ENCODE results near the gene DCST2. TPM values are rescaled to one million over a fixed set of nuclear protein-coding genes. Genes with fewer than 3 reads are reported as not detected.

DCST2 gene
- total RNA-seq, 2 donors from 2014 or later: 0.48 to 1.1 TPM

GRCh38 chr1:155051777-155052398, 18.3 kb upstream of the DCST2 start:
- intact Hi-C loops (cut with DNase I): loop anchor here in 1 of 2 donors (2.0 kb wide), 1 partner anchor 49 kb away; the partner anchor contains the start of gene ZBTB7B
- peak; percentile 88 for DNase-seq (ENCODE audit: low spot score)

DNA sequence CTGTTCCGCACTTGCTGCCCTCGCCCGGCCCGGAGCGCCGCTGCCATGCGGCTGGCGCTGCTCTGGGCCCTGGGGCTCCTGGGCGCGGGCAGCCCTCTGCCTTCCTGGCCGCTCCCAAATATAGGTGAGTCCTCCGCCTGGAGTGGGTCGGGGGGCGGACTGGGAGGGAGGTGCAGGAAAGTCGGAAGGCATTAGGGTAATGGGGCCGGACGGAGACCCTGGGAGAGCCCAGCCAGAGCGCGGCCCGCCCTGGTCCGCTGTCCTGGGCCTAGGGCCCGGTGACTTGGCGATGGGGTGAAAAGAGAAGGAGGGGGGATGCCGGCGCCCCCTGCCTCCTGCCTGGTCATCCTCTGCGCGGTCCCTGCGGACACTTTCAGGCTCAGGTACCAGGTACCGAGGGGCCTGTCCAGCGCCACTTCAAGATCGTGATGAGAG, 17.8 kb upstream of the DCST2 start:
- no peak for DNase-seq (ENCODE audit: low spot score)
- intact Hi-C loops (cut with DNase I): loop anchor here in 1 of 2 donors (2.0 kb wide), 1 partner anchor 49 kb away; the partner anchor contains the start of gene ZBTB7B

- intact Hi-C loops (cut with DNase I): loop anchor here in 1 of 2 donors (2.0 kb wide), 1 partner anchor 48 kb away; the partner anchor contains the start of gene ZBTB7B
- peak; percentile 96 for DNase-seq (ENCODE audit: low spot score)
Measured at GRCh38 chr1:155050560-155051341, 17.2 kb upstream of the DCST2 start, which contains the start of gene ADAM15. ADAM15 (plus strand) TSS chr1:155051316; CDS start chr1:155051387, 71 bp downstream.

GRCh38 chr1:155049651-155050559, 16.3 kb upstream of the DCST2 start:
- intact Hi-C loops (cut with DNase I): loop anchor here in 1 of 2 donors (2.0 kb wide), 1 partner anchor 47 kb away; the partner anchor contains the start of gene ZBTB7B
- DNase-seq (ENCODE audit: low spot score): no peak

DNA sequence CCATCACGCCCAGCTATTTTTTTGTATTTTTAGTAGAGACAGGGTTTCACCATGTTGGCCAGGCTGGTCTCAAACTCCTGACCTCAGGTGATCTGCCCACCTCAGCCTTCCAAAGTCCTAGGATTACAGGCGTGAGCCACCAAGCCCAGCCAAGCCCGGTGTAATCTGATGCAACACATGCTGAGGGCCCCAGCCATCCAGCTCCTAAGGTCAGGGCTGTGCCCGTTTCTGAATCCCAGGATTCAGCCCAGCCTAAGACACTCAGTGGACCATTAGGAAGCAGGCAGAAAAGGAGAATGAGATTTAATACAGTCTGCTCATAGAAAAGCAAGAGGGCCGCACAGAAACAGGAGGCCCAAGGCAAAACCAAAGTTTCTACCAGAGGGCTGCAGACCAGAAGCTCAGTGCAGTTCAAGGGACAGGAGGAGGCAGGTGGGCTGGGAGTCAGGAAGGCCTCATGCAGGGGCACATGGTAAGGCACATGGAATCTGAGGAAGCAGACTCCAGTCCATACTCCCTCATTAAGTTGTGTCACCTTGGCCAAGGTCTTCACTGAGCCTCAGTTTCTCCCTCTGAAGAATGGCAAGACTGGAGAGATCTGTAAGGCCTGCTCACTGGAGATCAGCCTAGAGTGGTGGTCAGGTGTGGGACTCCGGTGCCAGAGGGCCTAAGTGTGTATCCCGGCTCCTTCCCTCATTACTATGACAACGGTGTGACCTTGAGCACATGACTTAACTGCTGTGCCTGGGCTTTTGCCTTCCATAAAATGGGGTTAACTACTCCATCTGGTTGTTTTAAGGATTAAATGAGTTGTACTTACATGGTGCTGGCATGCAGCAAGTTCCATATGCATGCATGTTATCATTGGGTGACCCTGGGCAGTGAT, 15.1 kb upstream of the DCST2 start:
- intact Hi-C loops (cut with DNase I): no loop called here

DNA sequence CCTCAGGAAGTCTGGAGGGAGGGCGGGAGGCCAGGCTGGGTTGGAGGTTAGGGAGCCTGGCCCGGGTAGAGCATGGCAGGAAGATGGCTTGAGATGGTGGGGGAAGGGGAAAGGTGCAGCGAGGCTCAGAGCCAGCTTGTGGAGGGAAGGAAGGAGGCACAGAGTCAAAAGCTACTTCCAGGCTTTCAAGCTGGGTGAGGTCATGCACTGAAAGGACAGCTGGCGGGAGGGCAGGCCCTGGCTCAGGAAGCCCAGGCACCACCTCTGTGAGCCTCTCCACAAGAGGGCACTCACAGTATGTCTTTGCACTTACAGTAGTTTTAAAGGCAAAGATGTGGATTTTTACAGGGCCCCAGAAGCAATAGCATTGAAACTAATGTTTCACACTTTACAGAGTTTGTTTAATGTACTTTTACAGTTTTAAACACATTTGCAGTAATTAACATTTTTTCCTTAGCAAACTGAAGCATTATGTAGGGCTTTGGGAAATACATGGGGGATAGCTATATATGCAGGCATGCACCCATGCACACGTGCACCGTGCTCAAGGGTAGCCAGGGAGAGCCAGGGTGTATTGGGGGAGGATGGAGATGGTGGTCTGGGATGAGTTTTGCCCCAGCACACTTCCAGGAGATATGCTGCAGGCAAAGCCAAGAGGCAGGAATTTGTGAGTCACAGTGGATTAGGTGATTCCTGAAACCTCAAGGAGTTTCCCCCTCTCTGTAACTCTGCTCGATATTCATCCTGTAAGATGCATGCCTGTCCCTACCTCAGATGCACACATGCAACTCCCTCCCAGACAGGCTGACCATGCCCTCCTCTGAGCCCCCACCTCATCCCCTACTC, 11.5 kb upstream of the DCST2 start:
- intact Hi-C loops (cut with DNase I): loop anchor here in 1 of 2 donors (2.0 kb wide), 1 partner anchor 40 kb away; no protein-coding TSS in a partner anchor
- peak; percentile 91 for DNase-seq (ENCODE audit: low spot score)

More for the DNA sequence above, 15.1 kb upstream of the DCST2 start:
- no peak for DNase-seq (ENCODE audit: low spot score)

DNA sequence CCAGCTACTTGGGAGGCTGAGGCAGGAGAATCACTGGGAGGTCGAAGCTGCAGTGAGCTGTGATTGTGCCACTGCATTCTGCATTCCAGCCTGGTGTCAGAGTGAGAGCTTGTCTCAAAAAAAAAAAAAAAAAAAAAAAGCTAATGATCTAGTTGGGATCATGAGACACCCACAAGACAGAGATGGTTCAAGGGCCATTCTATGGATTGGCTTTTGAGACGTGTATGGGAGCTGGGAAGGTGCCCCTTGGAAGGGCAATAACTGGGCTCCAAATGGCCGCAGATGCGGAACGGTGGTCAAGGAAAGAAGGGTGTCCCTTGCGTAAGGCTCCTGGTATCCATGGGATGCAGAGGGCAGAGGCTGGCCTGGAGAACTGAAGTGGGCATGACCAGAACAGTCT, 10.8 kb upstream of the DCST2 start:
- intact Hi-C loops (cut with DNase I): loop anchor here in 1 of 2 donors (2.0 kb wide), 1 partner anchor 40 kb away; no protein-coding TSS in a partner anchor
- no peak for DNase-seq (ENCODE audit: low spot score)

DNA sequence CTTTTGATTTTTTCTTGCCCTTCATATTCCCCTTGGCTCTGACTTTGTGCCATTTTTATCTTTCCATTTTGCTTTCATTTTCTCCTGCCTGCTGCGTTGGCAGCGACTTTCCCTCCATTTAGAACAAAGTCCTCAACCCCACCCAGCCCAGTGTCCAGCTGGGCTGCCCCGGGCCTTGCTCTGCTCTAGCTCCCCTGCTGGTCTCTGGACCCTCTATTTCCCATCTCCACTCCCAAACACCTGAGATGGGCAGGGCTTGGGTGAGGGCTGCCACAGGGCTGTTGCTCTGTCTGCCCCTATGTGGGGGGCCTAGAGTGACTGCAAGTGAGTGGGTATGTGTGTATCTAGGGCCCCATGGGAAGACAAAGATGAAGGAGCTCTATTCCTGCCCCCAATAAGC, 10.2 kb upstream of the DCST2 start:
- intact Hi-C loops (cut with DNase I): loop anchor here in 1 of 2 donors (2.0 kb wide), 2 partner anchors 21 to 41 kb away; no protein-coding TSS in a partner anchor
- no peak for DNase-seq (ENCODE audit: low spot score)

- intact Hi-C loops (cut with DNase I): loop anchor here in 1 of 2 donors (2.0 kb wide), 1 partner anchor 21 kb away; no protein-coding TSS in a partner anchor
- DNase-seq (ENCODE audit: low spot score): no peak
Measured at GRCh38 chr1:155043301-155043702, 9.7 kb upstream of the DCST2 start.

GRCh38 chr1:155042789-155043188, 9.2 kb upstream of the DCST2 start:
- intact Hi-C loops (cut with DNase I): loop anchor here in 1 of 2 donors (2.0 kb wide), 1 partner anchor 20 kb away; no protein-coding TSS in a partner anchor
- DNase-seq (ENCODE audit: low spot score): no peak

DNA sequence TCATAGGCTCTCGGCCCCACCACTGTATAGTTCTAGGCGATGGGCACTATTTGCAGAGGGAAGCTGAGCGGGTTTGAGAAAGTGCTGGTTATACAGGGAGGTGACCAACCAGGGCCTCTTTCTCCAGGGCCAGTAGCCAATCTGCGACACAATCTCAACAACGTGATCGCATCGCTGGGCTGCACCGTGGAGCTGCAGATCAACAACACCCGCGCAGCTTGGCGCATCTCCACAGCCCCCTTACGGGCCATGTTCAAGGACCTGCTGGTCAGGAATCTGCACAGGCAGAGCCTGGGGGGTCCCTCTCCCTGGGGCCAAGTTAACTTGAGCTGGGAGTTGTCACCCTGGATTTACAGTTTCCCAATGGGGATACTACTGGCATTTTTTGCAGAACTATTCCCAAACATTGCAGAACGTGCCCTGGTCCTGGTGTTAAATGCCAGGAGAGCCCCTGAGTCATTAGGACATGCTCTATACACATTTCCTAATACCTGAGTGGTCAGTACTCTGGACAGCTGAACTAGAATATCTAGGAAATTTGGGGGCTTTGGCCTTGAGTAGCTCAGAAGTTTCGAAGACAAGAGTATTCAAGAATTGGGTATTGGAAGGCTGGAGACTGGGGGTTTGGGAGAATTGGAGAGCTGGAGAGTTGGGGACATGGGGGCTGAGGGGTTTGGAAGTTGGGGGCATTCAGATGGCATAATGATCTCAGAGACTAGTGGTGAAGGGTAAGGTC, 6.9 kb upstream of the DCST2 start:
- intact Hi-C loops (cut with DNase I): no loop called here
- no peak for DNase-seq (ENCODE audit: low spot score)

DNA sequence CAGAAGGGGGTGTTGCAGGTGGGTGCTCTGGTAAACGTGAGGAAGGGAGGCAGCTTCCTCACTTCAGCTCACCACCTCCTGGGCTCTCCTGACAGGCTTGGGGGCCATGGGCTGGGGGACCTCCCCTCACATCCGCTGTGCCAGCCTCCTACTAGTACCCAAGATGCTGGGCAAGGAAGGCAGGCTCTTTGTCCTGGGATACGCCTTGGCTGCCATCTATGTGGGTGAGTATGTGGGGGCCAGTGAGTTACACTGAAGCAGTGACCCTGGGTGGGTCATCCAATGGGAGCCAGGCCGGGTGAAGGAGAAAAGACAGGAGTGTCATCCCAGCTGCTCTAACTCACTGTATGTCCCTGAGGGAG, 5.7 kb upstream of the DCST2 start:
- intact Hi-C loops (cut with DNase I): no loop called here
- DNase-seq (ENCODE audit: low spot score): no peak

GRCh38 chr1:155038602-155039307, 5.2 kb upstream of the DCST2 start:
- intact Hi-C loops (cut with DNase I): no loop called here

GRCh38 chr1:155037851-155038441, 4.4 kb upstream of the DCST2 start:
- no peak for DNase-seq (ENCODE audit: low spot score)
- intact Hi-C loops (cut with DNase I): no loop called here

More at GRCh38 chr1:155038602-155039307, 5.2 kb upstream of the DCST2 start:
- DNase-seq (ENCODE audit: low spot score): no peak

DNA sequence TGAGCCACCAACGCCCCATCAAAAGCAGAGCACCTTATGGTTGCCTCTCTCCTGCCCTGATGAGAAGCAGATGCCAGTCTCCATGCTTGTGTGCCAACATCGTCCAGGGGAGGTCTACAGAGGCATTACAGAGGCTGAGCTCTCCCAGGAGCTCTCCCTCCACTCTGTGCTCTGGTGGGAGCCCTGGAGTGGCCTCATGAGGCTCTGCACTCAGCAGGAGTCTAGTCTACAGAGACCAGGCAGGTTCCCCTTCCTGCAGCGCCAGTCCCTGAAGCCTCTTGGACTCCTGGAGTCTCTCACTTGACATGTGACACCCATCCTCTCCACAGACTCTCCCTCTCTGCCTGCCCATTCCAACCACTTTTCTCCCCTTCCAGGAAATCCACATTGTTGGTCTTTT, 3.5 kb upstream of the DCST2 start:
- intact Hi-C loops (cut with DNase I): no loop called here
- no peak for DNase-seq (ENCODE audit: low spot score)

Measured in posterior vena cava (tissue), 2 donors.